GM21619 (cell line): ENCODE measurements around the gene RNU6-1.

ENCODE experiments used
- ATAC-seq: cut with Tn5 transposase; IDR thresholded peaks from one replicate; pipeline ENCODE4 v1.9.1; 2021; ENCODE audit not compliant: unreplicated experiment

RNU6-1 gene

GRCh38 chr15:67839929-67840748 is at the start of gene RNU6-1:
Gene RNU6-1, minus strand, starts transcription at chr15:67840045.
- ATAC-seq, result peak; percentile 75

- ATAC-seq, result no peak
Measured at GRCh38 chr15:67887776-67888175, 47.9 kb upstream of the RNU6-1 start.

GRCh38 chr15:67885861-67886260 is 46.0 kb upstream of the RNU6-1 start:
- no peak for ATAC-seq

- no peak for ATAC-seq
Measured at GRCh38 chr15:67885175-67885523, 45.3 kb upstream of the RNU6-1 start.

GRCh38 chr15:67884514-67885174 is 44.8 kb upstream of the RNU6-1 start:
- ATAC-seq, result no peak

GRCh38 chr15:67884009-67884408 is 44.2 kb upstream of the RNU6-1 start:
- ATAC-seq, result no peak

GRCh38 chr15:67883234-67883773 is 43.5 kb upstream of the RNU6-1 start:
- no peak for ATAC-seq

GRCh38 chr15:67882487-67883233 is 42.8 kb upstream of the RNU6-1 start:
- ATAC-seq, result no peak

GRCh38 chr15:67880651-67881182 is 40.9 kb upstream of the RNU6-1 start:
- no peak for ATAC-seq

- ATAC-seq, result no peak
Measured at GRCh38 chr15:67879440-67880129, 39.7 kb upstream of the RNU6-1 start.

GRCh38 chr15:67878712-67879206 is 38.9 kb upstream of the RNU6-1 start:
- ATAC-seq, result no peak

GRCh38 chr15:67873777-67874176 is 33.9 kb upstream of the RNU6-1 start:
- no peak for ATAC-seq

- no peak for ATAC-seq
Measured at GRCh38 chr15:67870868-67871408, 31.1 kb upstream of the RNU6-1 start.

- ATAC-seq, result no peak
Measured at GRCh38 chr15:67869701-67870100, 29.9 kb upstream of the RNU6-1 start.

- ATAC-seq, result no peak
Measured at GRCh38 chr15:67865766-67866165, 25.9 kb upstream of the RNU6-1 start.

GRCh38 chr15:67865331-67865730 is 25.5 kb upstream of the RNU6-1 start:
- no peak for ATAC-seq

GRCh38 chr15:67863442-67863987 is 23.7 kb upstream of the RNU6-1 start:
- ATAC-seq, result peak; percentile 72

- ATAC-seq, result no peak
Measured at GRCh38 chr15:67862750-67863441, 23.1 kb upstream of the RNU6-1 start.

GRCh38 chr15:67861983-67862382 is 22.1 kb upstream of the RNU6-1 start:
- ATAC-seq, result no peak
